NCI-H1417 (cell line): ENCODE results near the gene TRAP1.
"Not testable (repeated sequence)": the region's sequence is repeated elsewhere in the genome, so short reads cannot be mapped to it uniquely, and the experiment has no call there.

Source experiments
- DNase-seq, 3 experiments: peaks; one replicate each; lab custom pipeline; 2025; lab: John Stamatoyannopoulos, UW

TRAP1 gene

GRCh38 chr16:3673676-3674377 lies 43.5 kb downstream of the TRAP1 start:
- no peak for DNase-seq

GRCh38 chr16:3673201-3673600 lies 44.1 kb downstream of the TRAP1 start:
- no peak for DNase-seq

- DNase-seq = no peak
These were observed 44.7 kb downstream of the TRAP1 start for GRCh38 chr16:3672571-3673041.

GRCh38 chr16:3671424-3671823 lies 45.9 kb downstream of the TRAP1 start:
- no peak for DNase-seq

- DNase-seq = no peak
These were observed 46.6 kb downstream of the TRAP1 start for GRCh38 chr16:3670711-3671110.

GRCh38 chr16:3669082-3669481 lies 48.2 kb downstream of the TRAP1 start:
- DNase-seq = no peak

- DNase-seq = no peak
These were observed 48.7 kb downstream of the TRAP1 start for GRCh38 chr16:3668626-3669025.

GRCh38 chr16:3665508-3665907 lies 51.8 kb downstream of the TRAP1 start:
- DNase-seq = no peak

- DNase-seq = no peak
These were observed 53.0 kb downstream of the TRAP1 start for GRCh38 chr16:3664187-3664896.

GRCh38 chr16:3662601-3663000 lies 54.7 kb downstream of the TRAP1 start:
- no peak for DNase-seq

- no peak for DNase-seq
These were observed 55.4 kb downstream of the TRAP1 start for GRCh38 chr16:3661922-3662321.

- DNase-seq = no peak
These were observed 56.0 kb downstream of the TRAP1 start for GRCh38 chr16:3661311-3661710.

GRCh38 chr16:3659251-3659650 lies 58.1 kb downstream of the TRAP1 start:
- DNase-seq = no peak

GRCh38 chr16:3656491-3657468 lies 60.5 kb downstream of the TRAP1 start:
- no peak for DNase-seq

- not testable (repeated sequence) for DNase-seq
These were observed 61.2 kb downstream of the TRAP1 start for GRCh38 chr16:3656160-3656490.

- DNase-seq = no peak
These were observed 61.7 kb downstream of the TRAP1 start for GRCh38 chr16:3655396-3656159.

- no peak for DNase-seq
These were observed 62.3 kb downstream of the TRAP1 start for GRCh38 chr16:3655030-3655395.

GRCh38 chr16:3654249-3654991 lies 62.9 kb downstream of the TRAP1 start, which contains the start of gene DNASE1:
Gene DNASE1, plus strand, starts transcription at chr16:3654691. Its CDS starts 683 bp downstream, at chr16:3655374.
- DNase-seq = peak in 2 of 3 experiments; percentile 25 to 43

GRCh38 chr16:3652373-3653195 lies 64.7 kb downstream of the TRAP1 start:
- DNase-seq = peak in 1 of 3 experiments; percentile 10
